Upper lobe of left lung (tissue), 6 donors: ENCODE measurements around the gene JDP2. TPM values are rescaled to one million over a fixed set of nuclear protein-coding genes. Genes with fewer than 3 reads are reported as not detected.
A peak's percentile ranks its signal among the peaks of the same experiment; 100 is the strongest.

Source experiments
- ATAC-seq, 2 donors: fragments of 200-7000 bp; cut with Tn5 transposase; one replicate each; pipeline ENCODE4 v1.9.1; 2022; ENCODE audit warnings: mild to moderate bottlenecking in 2 of 2, moderate library complexity in 2 of 2; ENCODE audit not compliant: low FRiP score in 2 of 2
- DNase-seq, 2 donors: peaks; one replicate each; pipeline ENCODE4 v3.0.0-alpha.2; 2019 to 2020
- H3K27ac ChIP-seq, 4 donors: fragments of 200-600 bp; sonication (generic); one replicate each; pipeline ENCODE4 v1.5.1; 2016 to 2019
- H3K27me3 ChIP-seq, 4 donors: fragments of 200-600 bp; sonication (generic); one replicate each; pipeline ENCODE4 v1.5.1; 2017 to 2019
- H3K36me3 ChIP-seq, 4 donors: fragments of 200-600 bp; sonication (generic); one replicate each; pipeline ENCODE4 v1.5.1; 2016 to 2019
- H3K4me1 ChIP-seq, 4 donors: fragments of 200-600 bp; sonication (generic); one replicate each; pipeline ENCODE4 v1.5.1; 2018 to 2019
- H3K4me3 ChIP-seq, 4 donors: fragments of 200-600 bp; sonication (generic); one replicate each; pipeline ENCODE4 v1.5.1; 2017 to 2019; ENCODE audit warnings: mild to moderate bottlenecking in 2 of 4, moderate library complexity in 1 of 4
- H3K9me3 ChIP-seq, 4 donors: fragments of 200-600 bp; sonication (generic); one replicate each; pipeline ENCODE4 v1.5.1; 2018 to 2019
- EP300 ChIP-seq, 4 donors: sonication (generic); formaldehyde crosslinking; IDR thresholded peaks; one replicate each; pipeline ENCODE4 v1.5.1; 2017; ENCODE audit warnings: antibody characterized with exemption in 4 of 4, control low read depth in 2 of 4
- POLR2A ChIP-seq, 4 donors: fragments of 450-650 bp; IDR thresholded peaks; one replicate each; pipeline ENCODE4 v1.5.1; 2016 to 2017; ENCODE audit warnings: antibody characterized with exemption in 4 of 4, mild to moderate bottlenecking in 2 of 4
- POLR2AphosphoS5 ChIP-seq, 2 donors: sonication (generic); formaldehyde crosslinking; IDR thresholded peaks; one replicate each; pipeline ENCODE4 v1.5.1; 2017; ENCODE audit warnings: antibody characterized with exemption in 2 of 2
- WGBS, 2 donors: methylation state at CpG; one replicate each; pipeline ENCODE4 v1.1.5; 2017 to 2018; 5-methylcytosine and 5-hydroxymethylcytosine counted together
- total RNA-seq, 6 donors: library from RNA; depleted of rRNA in 4 of 6; stranded (reverse); fragments of >200 nt in 4 of 6; gene quantifications; one replicate each; pipeline versions ENCODE4 v1.1.0 to v1.2.1, GENCODE V29; 2016 to 2021
- TF ChIP-seq, protein P1 (sequence below), 6 experiments: fragments of 450-650 bp in 4 of 6; fragments of 200-600 bp in 2 of 6; sonication (generic) in 2 of 6; IDR thresholded peaks; one replicate each; pipeline ENCODE4 v1.5.1; 2016 to 2019; ENCODE audit warnings: antibody characterized with exemption in 6 of 6
- donor health status: DM: no; HTN: no; CAD: no; lungs with moderate emphysema.
- donor health status: DM: no; HTN: yes; CAD: no; lungs with severe emphysema.

The JDP2 gene
- total RNA-seq, 6 donors from 2014 or later: 60.5 to 150 (median 110) TPM

DNA sequence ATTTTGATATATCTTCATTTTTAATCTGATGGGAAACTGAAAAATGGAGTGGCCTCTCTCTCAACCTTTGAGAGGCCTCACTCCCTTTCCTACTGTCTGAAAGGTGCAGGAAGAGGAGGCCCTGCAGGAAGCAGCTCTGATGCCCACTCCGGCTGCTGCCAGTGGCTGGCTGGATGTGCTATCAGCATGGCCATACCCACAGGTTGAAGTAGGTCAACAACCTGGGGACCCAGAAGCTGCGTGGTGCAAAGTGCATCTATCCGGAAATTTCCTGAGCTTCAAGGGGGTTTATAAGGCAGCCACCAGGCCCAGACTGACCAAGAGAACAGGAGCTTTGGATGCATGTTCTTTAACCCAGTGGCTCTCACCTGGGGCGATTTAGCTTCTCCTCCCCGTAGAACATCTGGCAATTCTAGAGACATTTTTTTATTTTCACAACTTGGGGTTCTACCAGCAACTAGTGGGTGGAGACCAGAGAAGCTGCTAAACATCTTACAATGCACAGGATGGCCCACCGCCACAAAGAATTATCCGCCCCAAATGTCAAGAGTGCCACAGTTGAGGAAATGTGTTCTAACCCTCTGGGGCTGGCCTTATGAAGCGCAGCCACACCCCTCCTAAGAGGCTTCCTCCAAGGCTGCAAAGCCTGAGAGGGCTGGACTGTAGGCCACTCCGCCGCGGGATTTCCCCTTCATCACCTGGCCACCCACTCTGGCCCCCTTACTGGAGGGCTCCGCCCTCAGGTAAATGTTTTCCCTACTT is 86.3 kb downstream of the JDP2 start:
- peak; percentile 38 to 67 for ATAC-seq
- H3K27ac ChIP-seq: peak overlapping the region in 1 of 4 donors; percentile 1
- WGBS, 2 donors: 80 to 86% methylated on average over 12 of the region's 12 CpGs

DNA sequence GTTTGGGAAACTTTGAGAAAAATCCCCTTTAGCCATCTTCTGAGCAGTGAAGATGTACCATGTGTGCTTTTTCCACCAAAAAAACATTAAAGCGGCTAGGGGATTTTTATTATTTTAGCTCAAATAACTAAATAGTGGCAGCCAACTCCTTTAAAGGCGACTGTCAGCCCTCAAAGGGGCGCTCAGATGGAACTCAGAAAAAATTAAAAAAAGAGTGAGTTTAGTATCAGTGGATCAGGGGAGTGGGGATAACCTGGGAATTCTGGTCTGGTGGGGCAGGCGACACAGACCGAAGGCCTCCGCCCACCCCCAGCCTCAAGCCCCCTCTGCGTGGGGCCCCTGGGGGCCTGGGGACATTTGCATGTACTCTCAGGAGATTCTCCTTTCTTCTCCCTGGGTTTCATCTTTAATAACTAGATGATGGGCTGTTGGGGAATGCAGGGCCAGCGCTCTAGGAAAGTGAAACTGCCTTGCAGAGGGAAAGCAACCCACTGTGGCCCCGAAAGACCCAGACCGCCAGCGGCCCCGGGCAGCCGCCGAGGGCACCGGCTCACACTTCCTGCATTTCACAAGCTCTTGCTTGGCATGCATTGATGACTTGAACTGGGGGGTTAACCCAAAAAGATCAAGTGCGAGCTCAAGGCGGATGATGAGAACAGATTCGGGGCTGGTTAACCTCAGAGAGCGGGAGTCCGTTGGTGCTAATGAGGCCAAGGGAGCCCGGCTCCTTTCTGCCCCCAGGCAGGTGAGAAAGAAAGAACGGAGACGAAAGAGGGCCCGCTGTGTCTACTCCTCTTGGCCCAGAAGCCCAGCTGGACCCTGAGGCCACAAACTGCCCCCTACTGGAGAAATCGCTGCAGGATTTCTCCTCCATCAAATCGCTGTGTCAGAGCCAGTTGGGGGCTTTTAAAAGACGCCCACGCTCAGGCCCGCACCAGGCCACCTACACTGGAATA is 87.1 kb downstream of the JDP2 start:
- DNase-seq (peak; percentile 60 to 88), ATAC-seq (peak in 1 of 2 donors; percentile 80)
- Histone ChIP-seq H3K9me3 (peaks cover 0 to 11% (median 4%) of the 10 kb centered on the region in 4 donors), H3K27ac (peak overlapping the region in 3 of 4 donors; percentile 1 to 69 (median 28)), H3K4me3 (peak overlapping the region in 3 of 4 donors; percentile 35 to 47 (median 38)), H3K36me3 (no peaks in the 10 kb centered on the region), H3K4me1 (peaks cover 12 to 18% (median 16%) of the 10 kb centered on the region in 4 donors), H3K27me3 (no peaks in the 10 kb centered on the region)
- WGBS, 2 donors: 40 to 52% methylated on average over 24 to 29 of the region's 29 CpGs
- TF ChIP-seq POLR2A (IDR thresholded peaks at IDR 0.05) (no peak), POLR2AphosphoS5 (IDR thresholded peaks at IDR 0.05) (no peak)
- TF ChIP-seq, protein P1, sequence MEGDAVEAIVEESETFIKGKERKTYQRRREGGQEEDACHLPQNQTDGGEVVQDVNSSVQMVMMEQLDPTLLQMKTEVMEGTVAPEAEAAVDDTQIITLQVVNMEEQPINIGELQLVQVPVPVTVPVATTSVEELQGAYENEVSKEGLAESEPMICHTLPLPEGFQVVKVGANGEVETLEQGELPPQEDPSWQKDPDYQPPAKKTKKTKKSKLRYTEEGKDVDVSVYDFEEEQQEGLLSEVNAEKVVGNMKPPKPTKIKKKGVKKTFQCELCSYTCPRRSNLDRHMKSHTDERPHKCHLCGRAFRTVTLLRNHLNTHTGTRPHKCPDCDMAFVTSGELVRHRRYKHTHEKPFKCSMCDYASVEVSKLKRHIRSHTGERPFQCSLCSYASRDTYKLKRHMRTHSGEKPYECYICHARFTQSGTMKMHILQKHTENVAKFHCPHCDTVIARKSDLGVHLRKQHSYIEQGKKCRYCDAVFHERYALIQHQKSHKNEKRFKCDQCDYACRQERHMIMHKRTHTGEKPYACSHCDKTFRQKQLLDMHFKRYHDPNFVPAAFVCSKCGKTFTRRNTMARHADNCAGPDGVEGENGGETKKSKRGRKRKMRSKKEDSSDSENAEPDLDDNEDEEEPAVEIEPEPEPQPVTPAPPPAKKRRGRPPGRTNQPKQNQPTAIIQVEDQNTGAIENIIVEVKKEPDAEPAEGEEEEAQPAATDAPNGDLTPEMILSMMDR (IDR thresholded peaks at IDR 0.05): peak in 2 of 6 experiments; percentile 11 to 12

More for the DNA sequence above, 86.3 kb downstream of the JDP2 start:
- Histone ChIP-seq H3K36me3 (no peaks in the 10 kb centered on the region), H3K27me3 (no peaks in the 10 kb centered on the region), H3K4me3 (peak overlapping the region in 1 of 4 donors; percentile 35), H3K9me3 (peaks cover 0 to 11% (median 4%) of the 10 kb centered on the region in 4 donors), H3K4me1 (peaks cover 12 to 18% (median 16%) of the 10 kb centered on the region in 4 donors)
- DNase-seq: peak in 1 of 2 donors; percentile 79
- TF ChIP-seq EP300 (IDR thresholded peaks at IDR 0.05) (no peak), POLR2A (IDR thresholded peaks at IDR 0.05) (no peak), POLR2AphosphoS5 (IDR thresholded peaks at IDR 0.05) (no peak)
- TF ChIP-seq, protein P1 (IDR thresholded peaks at IDR 0.05): no peak

DNA sequence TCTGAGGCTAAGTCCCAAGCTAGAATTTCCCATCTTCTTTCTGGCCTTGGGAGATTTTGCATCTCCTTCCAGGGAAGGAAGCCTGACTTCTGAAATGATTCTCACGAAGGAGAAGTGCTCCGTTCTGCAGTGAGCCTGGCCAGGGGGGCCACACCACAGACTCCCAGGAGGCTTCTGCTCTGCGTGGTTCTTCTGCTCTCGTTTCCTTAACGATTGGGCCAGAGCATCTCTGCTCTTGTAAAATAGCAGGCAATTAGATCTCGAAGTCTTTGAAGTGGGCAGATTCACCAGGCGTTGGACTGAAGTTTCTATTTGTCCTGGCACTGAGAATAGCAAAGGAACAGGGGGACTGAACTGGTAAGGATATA is 87.8 kb downstream of the JDP2 start:
- peak overlapping the region in 3 of 4 donors; percentile 35 to 47 (median 38) for H3K4me3 ChIP-seq
- peaks cover 0 to 11% (median 4%) of the 10 kb centered on the region in 4 donors for H3K9me3 ChIP-seq
- WGBS, 2 donors: 49 to 57% methylated on average over 7 of the region's 7 CpGs
- TF ChIP-seq EP300 (IDR thresholded peaks at IDR 0.05): no peak
- no peaks in the 10 kb centered on the region for H3K36me3 ChIP-seq
- H3K27ac ChIP-seq: peak overlapping the region in 2 of 4 donors; percentile 28 to 69
- H3K27me3 ChIP-seq: no peaks in the 10 kb centered on the region
- no peak for DNase-seq
- peak; percentile 37 to 66 for ATAC-seq
- peaks cover 12 to 18% (median 16%) of the 10 kb centered on the region in 4 donors for H3K4me1 ChIP-seq

DNA sequence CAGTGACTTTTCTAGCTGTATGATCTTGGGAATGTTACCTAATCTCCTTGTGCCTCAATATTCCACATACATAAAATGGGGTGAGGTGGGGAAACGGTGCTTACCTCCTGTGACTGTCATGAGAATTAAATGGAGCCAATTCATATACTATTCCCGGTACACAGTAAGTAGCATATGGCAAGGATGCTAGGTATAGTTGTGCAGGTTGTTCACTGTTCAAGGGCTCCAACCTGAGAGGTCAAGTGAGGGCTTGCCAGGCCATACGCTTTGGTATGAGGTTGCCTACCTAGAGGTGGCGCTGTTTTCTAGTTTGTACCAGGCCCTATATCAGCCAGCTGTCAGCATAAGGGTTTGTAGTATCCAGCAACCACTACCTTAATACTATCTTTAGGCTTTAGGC is 90.8 kb downstream of the JDP2 start:
- ATAC-seq: no peak
- 81 to 83% methylated on average over 2 to 4 of the region's 4 CpGs for WGBS, 2 donors
- peak in 1 of 2 donors; percentile 48 for DNase-seq
- no peak overlapping the region for H3K27ac ChIP-seq
- peaks cover 24 to 43% (median 35%) of the 10 kb centered on the region in 4 donors for H3K4me1 ChIP-seq
- no peaks in the 10 kb centered on the region for H3K9me3 ChIP-seq
- H3K36me3 ChIP-seq: no peaks in the 10 kb centered on the region
- TF ChIP-seq EP300 (IDR thresholded peaks at IDR 0.05): no peak
- TF ChIP-seq, protein P1 (IDR thresholded peaks at IDR 0.05): peak in 5 of 6 experiments; percentile 28 to 42 (median 37)
- H3K27me3 ChIP-seq: no peaks in the 10 kb centered on the region
- no peak overlapping the region for H3K4me3 ChIP-seq

DNA sequence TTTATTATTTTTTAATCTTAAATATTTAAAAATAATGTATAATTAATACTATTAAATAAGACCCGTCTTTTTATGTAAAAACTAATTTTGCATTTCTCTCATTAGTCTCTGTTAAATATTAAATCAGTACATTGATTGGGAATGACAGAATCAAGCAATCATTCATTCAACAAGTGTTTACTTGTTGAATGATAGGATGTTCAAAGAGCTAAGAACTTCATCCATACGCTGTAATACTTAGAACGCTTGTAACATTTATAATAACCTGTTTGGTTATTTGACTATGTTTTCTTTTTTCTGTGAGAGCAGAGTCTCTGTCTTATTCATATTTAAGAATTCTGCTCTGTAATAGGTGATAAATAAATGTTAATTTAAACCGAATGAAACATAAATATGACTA is 91.6 kb downstream of the JDP2 start:
- WGBS, 2 donors: 91% methylated on average over 4 of the region's 4 CpGs
- DNase-seq: no peak
- no peak for TF ChIP-seq POLR2AphosphoS5 (IDR thresholded peaks at IDR 0.05)
- no peak for TF ChIP-seq POLR2A (IDR thresholded peaks at IDR 0.05)

More for the DNA sequence above, 91.6 kb downstream of the JDP2 start:
- H3K27ac ChIP-seq: no peak overlapping the region
- H3K27me3 ChIP-seq: no peaks in the 10 kb centered on the region
- no peak for ATAC-seq
- no peaks in the 10 kb centered on the region for H3K9me3 ChIP-seq
- H3K36me3 ChIP-seq: no peaks in the 10 kb centered on the region
- peaks cover 28 to 48% (median 38%) of the 10 kb centered on the region in 4 donors for H3K4me1 ChIP-seq
- no peak overlapping the region for H3K4me3 ChIP-seq
